Measurements from ENCODE around the gene MBOAT2.
"Not testable (repeated sequence)": the region's sequence is repeated elsewhere in the genome, so short reads cannot be mapped to it uniquely, and the experiment has no call there.

The MBOAT2 gene

DNA sequence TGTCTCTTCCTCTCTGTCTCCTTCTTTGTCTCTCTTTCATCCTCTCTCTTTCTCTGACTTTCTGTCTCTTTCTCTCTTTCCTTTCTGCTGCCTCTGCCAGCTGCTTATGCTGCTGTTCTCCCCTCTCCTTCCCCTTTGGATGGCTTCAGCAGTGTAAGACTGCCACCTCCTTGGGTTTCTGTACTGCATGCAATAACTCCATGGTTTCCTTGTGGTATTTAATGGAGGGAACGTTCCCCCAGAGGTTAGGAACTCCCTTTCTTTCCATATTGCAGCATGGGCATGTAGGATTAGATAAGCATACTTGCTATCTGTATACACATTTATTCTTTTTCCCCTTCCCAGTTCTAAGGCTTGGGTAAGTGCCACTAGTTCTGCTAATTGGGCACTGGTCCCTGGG lies 106.3 kb downstream of the MBOAT2 start:
- in situ Hi-C loops (cut with MboI; ENCODE audit: low sequenced_read_pairs): not testable (repeated sequence)

- in situ Hi-C loops (cut with MboI; ENCODE audit: low sequenced_read_pairs): not testable (repeated sequence)
Observed at GRCh38 chr2:8896671-8897070, 106.8 kb downstream of the MBOAT2 start.

DNA sequence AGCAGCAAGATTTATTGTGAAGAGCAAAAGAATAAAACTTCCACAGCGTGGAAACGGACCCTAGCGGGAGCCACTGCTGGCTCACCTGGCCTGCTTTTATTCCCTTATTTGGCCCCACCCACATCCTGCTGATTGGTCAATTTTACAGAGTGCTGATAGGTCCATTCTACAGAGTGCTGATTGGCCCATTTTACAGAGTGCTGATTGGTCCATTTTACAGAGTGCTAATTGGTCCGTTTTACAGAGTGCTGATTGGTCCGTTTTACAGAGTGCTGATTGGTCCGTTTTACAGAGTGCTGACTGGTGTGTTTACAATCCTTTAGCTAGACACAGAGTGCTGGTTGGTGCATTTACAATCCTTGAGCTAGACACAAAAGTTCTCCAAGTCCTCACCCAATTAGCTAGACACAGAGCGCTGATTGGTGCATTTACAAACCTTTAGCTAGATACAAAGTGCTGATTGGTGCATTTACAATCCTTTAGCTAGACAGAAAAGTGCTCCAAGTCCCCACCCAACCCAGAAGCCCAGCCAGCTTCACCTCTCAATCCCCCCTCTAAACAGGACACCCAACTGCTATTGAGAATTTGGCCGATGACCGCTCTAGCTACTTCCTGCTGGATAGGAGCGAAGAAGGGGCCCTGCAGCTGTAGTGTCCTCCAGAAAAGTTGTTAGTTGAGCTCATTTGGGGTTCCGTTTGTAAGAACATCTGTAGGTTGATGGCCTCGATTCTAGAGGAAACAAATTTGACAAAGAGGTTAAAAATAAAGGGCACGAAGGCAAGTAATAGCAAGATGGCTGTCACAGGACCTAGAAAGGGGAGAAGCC lies 108.2 kb downstream of the MBOAT2 start:
- in situ Hi-C loops (cut with MboI; ENCODE audit: low sequenced_read_pairs): not testable (repeated sequence)

DNA sequence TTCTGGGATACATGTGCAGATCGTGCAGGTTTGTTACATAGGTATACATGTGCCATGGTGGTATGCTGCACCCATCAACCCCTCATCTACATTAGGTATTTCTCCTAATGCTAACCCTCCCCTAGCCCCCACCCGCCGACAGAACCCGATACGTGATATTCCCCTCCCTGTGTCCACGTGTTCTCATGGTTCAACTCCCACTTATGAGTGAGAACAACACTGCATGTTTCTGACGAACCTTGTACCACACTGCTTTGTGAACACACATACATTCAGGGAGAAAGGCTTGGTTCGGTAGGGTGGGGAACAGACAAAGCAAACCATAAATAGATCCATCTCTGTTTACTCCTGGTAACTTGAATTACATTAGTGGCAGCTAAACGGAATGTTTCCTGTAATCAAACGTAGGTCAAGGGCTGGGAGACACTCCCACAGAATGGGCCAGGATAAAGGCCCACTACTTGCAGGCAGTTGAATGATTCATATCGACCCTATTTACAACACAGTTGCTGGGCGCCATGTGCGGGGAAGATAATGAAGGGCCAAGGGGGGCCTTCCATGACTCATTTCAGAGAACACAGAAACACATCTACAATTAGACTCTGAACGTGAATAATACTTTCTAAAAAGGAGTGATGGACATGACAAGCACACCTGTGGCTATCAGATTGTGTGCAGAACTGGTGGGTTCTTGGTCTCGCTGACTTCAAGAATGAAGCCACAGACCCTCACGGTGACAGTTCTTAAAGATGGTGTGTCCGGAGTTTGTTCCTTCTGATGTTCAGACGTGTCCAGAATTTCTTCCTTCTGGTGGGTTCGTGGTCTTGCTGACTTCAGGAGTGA lies 109.3 kb downstream of the MBOAT2 start:
- in situ Hi-C loops (cut with MboI; ENCODE audit: low sequenced_read_pairs): no loop called here

- in situ Hi-C loops (cut with MboI; ENCODE audit: low sequenced_read_pairs): no loop called here
Observed at GRCh38 chr2:8893474-8893873, 110.0 kb downstream of the MBOAT2 start.

DNA sequence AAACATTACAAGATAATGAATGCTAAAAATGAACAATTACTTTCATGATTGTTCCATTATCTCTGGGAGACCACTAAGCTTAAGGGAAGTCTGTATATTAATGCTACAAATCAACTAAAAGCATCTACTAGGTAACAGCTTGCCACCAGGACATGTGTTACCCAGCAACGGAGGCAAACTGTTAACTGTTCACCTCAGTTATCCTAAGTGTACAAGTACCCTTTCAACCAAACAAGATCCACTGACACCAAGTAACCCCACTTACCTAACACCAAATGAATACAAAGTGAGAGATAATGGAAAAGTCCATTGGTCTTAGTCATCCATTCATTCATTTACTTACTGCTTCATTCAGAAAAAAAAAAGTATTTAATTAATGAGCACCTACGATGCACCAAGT lies 111.4 kb downstream of the MBOAT2 start:
- in situ Hi-C loops (cut with MboI; ENCODE audit: low sequenced_read_pairs): no loop called here

GRCh38 chr2:8889978-8890377 lies 113.5 kb downstream of the MBOAT2 start:
- in situ Hi-C loops (cut with MboI; ENCODE audit: low sequenced_read_pairs): no loop called here

GRCh38 chr2:8888963-8889362 lies 114.5 kb downstream of the MBOAT2 start:
- in situ Hi-C loops (cut with MboI; ENCODE audit: low sequenced_read_pairs): no loop called here

DNA sequence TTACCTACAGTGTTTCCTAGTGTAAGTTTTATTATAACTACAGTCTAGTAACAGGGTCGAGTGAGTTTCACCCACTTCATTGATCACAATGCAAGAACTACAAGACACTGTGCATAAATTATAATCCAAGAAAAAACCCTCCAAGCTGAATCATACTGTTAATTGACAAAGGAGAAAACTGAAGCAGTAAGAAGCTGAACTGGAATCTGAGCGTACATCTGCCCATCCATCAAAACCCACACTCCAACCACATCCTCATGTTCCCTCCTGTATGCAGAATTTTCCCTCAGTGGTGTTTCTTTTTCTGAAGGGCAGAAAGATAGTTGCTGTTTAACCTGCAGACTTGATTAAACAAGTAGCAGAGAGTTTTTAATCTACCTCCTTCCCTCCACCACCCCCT lies 116.6 kb downstream of the MBOAT2 start:
- in situ Hi-C loops (cut with MboI; ENCODE audit: low sequenced_read_pairs): no loop called here

GRCh38 chr2:8886202-8886518 lies 117.3 kb downstream of the MBOAT2 start:
- in situ Hi-C loops (cut with MboI; ENCODE audit: low sequenced_read_pairs): no loop called here

- in situ Hi-C loops (cut with MboI; ENCODE audit: low sequenced_read_pairs): no loop called here
Observed at GRCh38 chr2:8885449-8886201, 117.9 kb downstream of the MBOAT2 start.

GRCh38 chr2:8884812-8885211 lies 118.7 kb downstream of the MBOAT2 start:
- in situ Hi-C loops (cut with MboI; ENCODE audit: low sequenced_read_pairs): no loop called here

DNA sequence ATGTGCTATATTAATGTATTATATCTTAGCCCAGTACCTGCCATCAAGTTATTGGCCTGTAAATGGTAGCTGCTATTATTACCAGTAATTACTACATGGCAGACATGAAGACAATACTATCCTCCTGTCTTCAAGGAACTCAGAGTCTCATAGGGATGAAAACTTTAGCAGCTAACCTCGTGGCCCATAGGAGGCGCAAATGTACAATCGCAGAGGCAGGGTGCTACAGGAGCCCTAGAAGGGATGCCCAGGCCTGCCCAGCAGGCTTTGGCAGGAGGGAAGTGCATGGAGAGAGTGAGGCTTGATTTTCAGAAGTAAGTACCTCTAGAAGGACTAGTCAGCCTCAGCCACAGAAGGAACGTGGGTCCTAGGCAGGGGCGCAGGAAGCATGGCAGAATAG lies 121.4 kb downstream of the MBOAT2 start:
- in situ Hi-C loops (cut with MboI; ENCODE audit: low sequenced_read_pairs): no loop called here

DNA sequence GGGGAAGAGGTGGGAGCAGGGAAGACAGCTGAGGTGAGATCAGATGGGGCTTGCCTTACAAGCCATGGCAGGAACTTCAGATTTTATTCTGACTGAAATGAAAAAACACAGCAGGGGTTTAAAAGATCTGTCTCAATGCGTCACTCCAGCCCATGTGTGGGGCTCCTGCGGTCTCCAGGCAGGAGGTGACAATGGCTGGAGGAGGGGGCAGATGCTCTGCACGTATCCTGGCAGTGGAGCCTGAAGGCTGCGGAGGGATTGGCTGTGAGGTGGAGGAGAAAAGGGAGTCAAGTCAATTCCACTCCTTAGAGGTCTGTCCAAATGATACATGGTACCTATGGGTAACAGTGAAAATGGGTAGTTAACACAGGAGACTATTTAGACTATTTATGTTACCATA lies 125.6 kb downstream of the MBOAT2 start:
- in situ Hi-C loops (cut with MboI; ENCODE audit: low sequenced_read_pairs): no loop called here

GRCh38 chr2:8877332-8877731 lies 126.2 kb downstream of the MBOAT2 start:
- in situ Hi-C loops (cut with MboI; ENCODE audit: low sequenced_read_pairs): no loop called here

DNA sequence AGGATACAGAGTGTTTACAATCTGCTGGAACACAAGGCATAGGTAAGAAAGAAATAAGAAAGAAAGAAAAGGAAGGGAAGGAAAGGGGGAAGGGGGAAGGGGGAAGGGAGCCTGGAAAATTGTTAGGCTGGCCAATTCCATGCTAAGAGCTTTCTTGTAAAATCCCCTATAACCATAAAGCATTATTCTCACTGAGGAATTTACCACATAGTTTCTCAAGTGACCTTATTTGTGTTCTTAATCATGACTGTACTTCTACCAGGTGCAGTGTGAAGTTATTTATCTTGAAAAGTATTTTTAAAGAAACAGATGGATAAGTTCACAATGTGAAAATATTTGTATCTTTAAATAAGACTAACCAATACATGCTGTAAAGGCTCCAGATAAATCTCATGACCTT lies 126.9 kb downstream of the MBOAT2 start:
- in situ Hi-C loops (cut with MboI; ENCODE audit: low sequenced_read_pairs): no loop called here

- in situ Hi-C loops (cut with MboI; ENCODE audit: low sequenced_read_pairs): no loop called here
Observed at GRCh38 chr2:8872821-8873432, 130.6 kb downstream of the MBOAT2 start.

DNA sequence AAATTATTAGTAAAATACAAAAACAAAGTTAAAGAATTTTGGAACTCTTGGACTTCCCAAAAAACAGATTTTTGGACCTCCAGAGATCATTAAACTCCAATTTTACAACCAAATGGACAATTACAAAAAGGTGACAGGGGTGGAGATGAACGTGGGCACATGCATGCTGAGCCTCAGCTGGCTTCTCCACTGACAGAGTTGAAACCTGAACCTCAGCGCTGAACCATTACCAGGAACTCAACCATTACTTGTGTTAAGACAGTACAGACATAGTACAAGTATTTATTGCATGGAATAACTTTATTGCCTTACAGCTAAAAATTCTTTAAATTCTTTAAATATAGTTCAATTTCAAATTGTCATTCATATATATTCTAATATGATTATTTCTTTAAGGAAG lies 133.0 kb downstream of the MBOAT2 start:
- in situ Hi-C loops (cut with MboI; ENCODE audit: low sequenced_read_pairs): no loop called here

DNA sequence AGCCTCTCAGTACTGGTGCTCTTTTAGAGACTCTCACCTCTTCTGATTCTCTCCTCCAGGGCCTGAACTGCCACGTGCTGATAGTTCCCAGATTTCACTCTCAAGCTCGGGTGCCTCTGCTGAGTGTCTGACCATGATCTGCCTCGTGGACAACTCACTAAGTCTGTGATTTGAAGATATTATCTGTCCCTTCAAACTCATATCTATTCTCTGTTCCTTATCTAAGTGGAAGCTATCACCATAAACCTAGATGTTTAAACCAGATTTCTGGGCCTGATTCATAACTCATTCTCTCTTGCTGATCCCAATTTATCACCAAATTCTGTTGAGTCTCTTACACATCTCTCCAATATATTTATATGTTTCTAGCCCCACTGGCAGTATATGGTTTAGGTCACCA lies 136.1 kb downstream of the MBOAT2 start:
- in situ Hi-C loops (cut with MboI; ENCODE audit: low sequenced_read_pairs): no loop called here

DNA sequence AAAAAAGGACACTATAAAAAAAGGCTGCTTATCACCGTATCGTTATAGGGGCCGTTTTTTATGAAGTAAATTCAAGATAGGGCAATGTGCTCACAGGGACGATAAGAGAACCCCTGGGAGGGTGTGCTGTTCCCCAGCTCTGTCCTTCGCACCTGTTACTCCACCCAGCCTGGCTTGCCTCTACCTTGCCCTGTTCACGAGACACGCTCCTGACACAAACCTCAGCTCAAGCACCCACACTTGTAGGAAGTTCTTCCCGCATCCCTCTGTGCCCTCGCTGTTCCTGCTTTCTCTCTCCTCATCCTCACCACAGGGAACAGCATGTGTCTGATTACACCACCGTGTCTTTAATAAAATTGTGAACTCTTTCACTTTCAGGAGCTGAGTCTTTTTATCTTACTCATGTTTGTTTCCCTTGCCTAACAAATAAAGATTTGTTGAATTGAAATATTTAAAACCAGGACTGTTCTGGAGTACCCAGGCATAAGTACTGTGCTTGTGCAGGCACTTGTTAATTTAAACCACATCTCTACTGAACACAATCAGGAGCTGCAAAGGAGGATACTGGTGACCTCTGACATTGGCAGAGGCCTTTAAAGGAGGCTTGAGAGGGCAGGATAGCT lies 140.0 kb downstream of the MBOAT2 start:
- in situ Hi-C loops (cut with MboI; ENCODE audit: low sequenced_read_pairs): no loop called here

DNA sequence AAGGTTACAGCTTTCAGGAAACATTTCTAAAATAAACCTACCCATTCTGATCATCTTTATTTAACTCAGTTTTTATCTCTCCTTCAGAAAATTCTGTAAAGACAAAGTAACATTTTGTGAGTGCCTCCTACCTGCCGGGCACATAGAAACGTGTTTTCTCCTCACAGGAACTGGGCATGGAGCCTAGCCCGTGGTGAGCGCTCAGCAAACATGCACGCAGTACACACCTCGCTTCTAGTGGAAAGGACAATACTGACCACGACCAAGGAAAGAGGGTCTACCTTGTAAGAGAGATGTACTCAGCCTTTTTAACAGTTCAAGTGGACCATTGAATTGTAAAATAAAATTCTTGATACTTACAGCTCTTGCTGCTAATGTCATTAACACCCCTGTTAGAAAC lies 141.3 kb downstream of the MBOAT2 start:
- in situ Hi-C loops (cut with MboI; ENCODE audit: low sequenced_read_pairs): no loop called here
